NB4 (cell line): ENCODE measurements around the gene ADGRG2.

ENCODE experiments used
- MYC ChIP-seq: IDR thresholded peaks from 2 replicates; pipeline ENCODE4 v1.6.1; 2011; ENCODE audit warnings: low read depth, low read length
- POLR2A ChIP-seq: IDR thresholded peaks from 2 replicates; pipeline ENCODE4 v1.6.1; 2011; ENCODE audit warnings: mild to moderate bottlenecking; ENCODE audit not compliant: insufficient read length; ENCODE audit errors: extremely low read depth
- TF ChIP-seq, protein P1 (sequence below): IDR thresholded peaks from one replicate; pipeline ENCODE4 v1.5.1; 2012; ENCODE audit warnings: low read depth, low read length

DNA sequence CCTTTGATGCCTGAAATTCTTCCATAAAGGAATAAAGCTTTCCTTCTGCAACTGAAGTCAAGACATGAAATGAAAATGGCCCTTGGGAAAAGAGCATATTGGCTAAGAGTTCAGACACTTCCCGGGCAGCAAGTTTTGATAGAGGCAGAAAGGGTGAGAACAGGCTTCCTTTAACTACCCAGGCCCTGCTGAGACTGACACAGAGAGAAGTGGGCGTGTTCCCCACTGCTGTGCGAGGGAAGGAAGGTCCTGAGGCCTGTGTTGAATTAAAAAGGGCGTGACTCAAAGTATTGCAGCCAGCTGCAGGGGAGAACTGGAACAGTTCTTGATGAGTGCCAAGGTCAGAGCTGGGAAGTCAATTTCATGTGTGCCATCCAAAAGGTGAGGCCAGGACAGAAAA lies 33.9 kb upstream of the ADGRG2 start:
- TF ChIP-seq, protein P1, sequence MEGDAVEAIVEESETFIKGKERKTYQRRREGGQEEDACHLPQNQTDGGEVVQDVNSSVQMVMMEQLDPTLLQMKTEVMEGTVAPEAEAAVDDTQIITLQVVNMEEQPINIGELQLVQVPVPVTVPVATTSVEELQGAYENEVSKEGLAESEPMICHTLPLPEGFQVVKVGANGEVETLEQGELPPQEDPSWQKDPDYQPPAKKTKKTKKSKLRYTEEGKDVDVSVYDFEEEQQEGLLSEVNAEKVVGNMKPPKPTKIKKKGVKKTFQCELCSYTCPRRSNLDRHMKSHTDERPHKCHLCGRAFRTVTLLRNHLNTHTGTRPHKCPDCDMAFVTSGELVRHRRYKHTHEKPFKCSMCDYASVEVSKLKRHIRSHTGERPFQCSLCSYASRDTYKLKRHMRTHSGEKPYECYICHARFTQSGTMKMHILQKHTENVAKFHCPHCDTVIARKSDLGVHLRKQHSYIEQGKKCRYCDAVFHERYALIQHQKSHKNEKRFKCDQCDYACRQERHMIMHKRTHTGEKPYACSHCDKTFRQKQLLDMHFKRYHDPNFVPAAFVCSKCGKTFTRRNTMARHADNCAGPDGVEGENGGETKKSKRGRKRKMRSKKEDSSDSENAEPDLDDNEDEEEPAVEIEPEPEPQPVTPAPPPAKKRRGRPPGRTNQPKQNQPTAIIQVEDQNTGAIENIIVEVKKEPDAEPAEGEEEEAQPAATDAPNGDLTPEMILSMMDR, result no peak
- TF ChIP-seq POLR2A (no peak), MYC (no peak)
